ENCODE data around the gene PPP1R11.

DNA sequence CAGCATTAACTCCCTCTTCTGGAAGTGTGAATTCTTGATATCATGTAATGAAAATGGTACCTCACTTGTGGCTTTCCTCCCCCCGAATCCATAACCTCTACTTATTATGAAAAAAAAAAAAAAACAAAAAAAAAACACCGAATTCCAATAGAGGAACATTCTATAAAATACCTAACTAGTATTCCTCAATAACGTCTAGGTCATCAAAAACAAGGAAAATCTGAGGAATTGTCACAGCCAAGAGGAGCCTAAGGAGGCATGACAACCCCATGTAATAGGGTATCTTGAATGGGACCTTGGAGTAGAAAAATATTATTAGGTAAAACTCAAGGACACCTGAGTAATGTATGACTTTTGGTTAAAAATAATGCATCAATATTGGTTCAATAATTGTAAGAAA, 44.8 kb upstream of the PPP1R11 start:
- TF ChIP-seq, protein P1, sequence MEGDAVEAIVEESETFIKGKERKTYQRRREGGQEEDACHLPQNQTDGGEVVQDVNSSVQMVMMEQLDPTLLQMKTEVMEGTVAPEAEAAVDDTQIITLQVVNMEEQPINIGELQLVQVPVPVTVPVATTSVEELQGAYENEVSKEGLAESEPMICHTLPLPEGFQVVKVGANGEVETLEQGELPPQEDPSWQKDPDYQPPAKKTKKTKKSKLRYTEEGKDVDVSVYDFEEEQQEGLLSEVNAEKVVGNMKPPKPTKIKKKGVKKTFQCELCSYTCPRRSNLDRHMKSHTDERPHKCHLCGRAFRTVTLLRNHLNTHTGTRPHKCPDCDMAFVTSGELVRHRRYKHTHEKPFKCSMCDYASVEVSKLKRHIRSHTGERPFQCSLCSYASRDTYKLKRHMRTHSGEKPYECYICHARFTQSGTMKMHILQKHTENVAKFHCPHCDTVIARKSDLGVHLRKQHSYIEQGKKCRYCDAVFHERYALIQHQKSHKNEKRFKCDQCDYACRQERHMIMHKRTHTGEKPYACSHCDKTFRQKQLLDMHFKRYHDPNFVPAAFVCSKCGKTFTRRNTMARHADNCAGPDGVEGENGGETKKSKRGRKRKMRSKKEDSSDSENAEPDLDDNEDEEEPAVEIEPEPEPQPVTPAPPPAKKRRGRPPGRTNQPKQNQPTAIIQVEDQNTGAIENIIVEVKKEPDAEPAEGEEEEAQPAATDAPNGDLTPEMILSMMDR (conservative IDR thresholded peaks at IDR 0.05; ENCODE audit: low read depth, low read length): no peak
- no peak for TF ChIP-seq EZH2 (IDR thresholded peaks at IDR 0.05; ENCODE audit: low read length, unreplicated experiment)
- TF ChIP-seq EZH2phosphoT487 (IDR thresholded peaks at IDR 0.05; ENCODE audit: borderline replicate concordance, low read length): no peak

All from PC-3 (cell line).